ENCODE measurements around the gene WDR37.

Gene WDR37

GRCh38 chr10:1127629-1128028, 71.4 kb downstream of the WDR37 start:
- DNase-seq (ENCODE audit: low read depth) = no peak

- DNase-seq (ENCODE audit: low read depth) = no peak
Observed at GRCh38 chr10:1128115-1128514, 71.9 kb downstream of the WDR37 start.

GRCh38 chr10:1128649-1129048, 72.5 kb downstream of the WDR37 start:
- no peak for DNase-seq (ENCODE audit: low read depth)

- DNase-seq (ENCODE audit: low read depth) = no peak
Observed at GRCh38 chr10:1130226-1130625, 74.0 kb downstream of the WDR37 start.

- no peak for DNase-seq (ENCODE audit: low read depth)
Observed at GRCh38 chr10:1130995-1131790, 75.0 kb downstream of the WDR37 start.

GRCh38 chr10:1132584-1132983, 76.4 kb downstream of the WDR37 start:
- no peak for DNase-seq (ENCODE audit: low read depth)

- no peak for DNase-seq (ENCODE audit: low read depth)
Observed at GRCh38 chr10:1133495-1134045, 77.4 kb downstream of the WDR37 start.

- no peak for DNase-seq (ENCODE audit: low read depth)
Observed at GRCh38 chr10:1134156-1134555, 78.0 kb downstream of the WDR37 start.

- DNase-seq (ENCODE audit: low read depth) = no peak
Observed at GRCh38 chr10:1136268-1136667, 80.1 kb downstream of the WDR37 start.

- no peak for DNase-seq (ENCODE audit: low read depth)
Observed at GRCh38 chr10:1137499-1138163, 81.4 kb downstream of the WDR37 start.

GRCh38 chr10:1138529-1138928, 82.3 kb downstream of the WDR37 start:
- no peak for DNase-seq (ENCODE audit: low read depth)

- no peak for DNase-seq (ENCODE audit: low read depth)
Observed at GRCh38 chr10:1141261-1141660, 85.1 kb downstream of the WDR37 start.

GRCh38 chr10:1141701-1142100, 85.5 kb downstream of the WDR37 start:
- DNase-seq (ENCODE audit: low read depth) = no peak

GRCh38 chr10:1142596-1142995, 86.4 kb downstream of the WDR37 start:
- no peak for DNase-seq (ENCODE audit: low read depth)

GRCh38 chr10:1147810-1148209, 91.6 kb downstream of the WDR37 start:
- DNase-seq (ENCODE audit: low read depth) = no peak

GRCh38 chr10:1148855-1149605, 92.8 kb downstream of the WDR37 start:
- DNase-seq (ENCODE audit: low read depth) = no peak

- DNase-seq (ENCODE audit: low read depth) = no peak
Observed at GRCh38 chr10:1149793-1150637, 93.8 kb downstream of the WDR37 start.

- DNase-seq (ENCODE audit: low read depth) = no peak
Observed at GRCh38 chr10:1150638-1150955, 94.4 kb downstream of the WDR37 start.

GRCh38 chr10:1151076-1152033, 95.2 kb downstream of the WDR37 start:
- DNase-seq (ENCODE audit: low read depth) = no peak

- DNase-seq (ENCODE audit: low read depth) = no peak
Observed at GRCh38 chr10:1152386-1153250, 96.4 kb downstream of the WDR37 start.

Measured in T-helper 22 cell (primary cell).